SW 1271 (cell line): Measurements from ENCODE around the gene OR2D2.
"Not testable (repeated sequence)": the region's sequence is repeated elsewhere in the genome, so short reads cannot be mapped to it uniquely, and the experiment has no call there.

Source experiments
- DNase-seq, 2 experiments: peaks; one replicate each; lab custom pipeline; 2025; lab: John Stamatoyannopoulos, UW

Gene OR2D2

GRCh38 chr11:6876914-6877313, 15.4 kb downstream of the OR2D2 start:
- no peak for DNase-seq

GRCh38 chr11:6876325-6876724, 16.0 kb downstream of the OR2D2 start, which contains the start of gene OR10A4:
OR10A4 (plus strand) TSS chr11:6876625; CDS start chr11:6876648, 23 bp downstream.
- DNase-seq = no peak

GRCh38 chr11:6875761-6876160, 16.5 kb downstream of the OR2D2 start:
- no peak for DNase-seq

DNA sequence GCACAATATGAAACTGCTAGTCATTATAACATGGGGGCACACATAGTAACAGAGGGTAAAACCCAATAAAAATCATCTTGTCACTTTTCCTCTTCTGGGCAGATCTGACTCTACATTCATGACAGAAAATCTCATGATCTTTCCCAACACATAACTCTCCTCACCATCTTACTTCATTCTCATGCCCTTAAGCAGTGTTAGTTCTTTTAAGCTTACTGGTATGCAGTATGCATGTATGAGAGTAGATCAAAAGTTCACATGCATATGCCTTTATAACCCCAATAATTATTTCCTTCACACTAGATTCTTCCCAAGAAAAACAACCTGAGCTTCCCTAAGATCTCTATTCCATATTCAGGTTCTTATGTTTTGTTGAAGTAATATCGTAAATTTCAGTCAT, 21.0 kb downstream of the OR2D2 start:
- DNase-seq = no peak

- DNase-seq = no peak
These were observed 27.9 kb downstream of the OR2D2 start for GRCh38 chr11:6864438-6864837.

GRCh38 chr11:6862961-6863360, 29.3 kb downstream of the OR2D2 start, which contains the start of gene OR10A2:
OR10A2 (plus strand) TSS chr11:6863057; CDS start chr11:6869755, 6,698 bp downstream.
- no peak for DNase-seq

- DNase-seq = no peak
These were observed 35.4 kb downstream of the OR2D2 start for GRCh38 chr11:6856871-6857270.

- DNase-seq = no peak
These were observed 36.2 kb downstream of the OR2D2 start for GRCh38 chr11:6855971-6856541.

DNA sequence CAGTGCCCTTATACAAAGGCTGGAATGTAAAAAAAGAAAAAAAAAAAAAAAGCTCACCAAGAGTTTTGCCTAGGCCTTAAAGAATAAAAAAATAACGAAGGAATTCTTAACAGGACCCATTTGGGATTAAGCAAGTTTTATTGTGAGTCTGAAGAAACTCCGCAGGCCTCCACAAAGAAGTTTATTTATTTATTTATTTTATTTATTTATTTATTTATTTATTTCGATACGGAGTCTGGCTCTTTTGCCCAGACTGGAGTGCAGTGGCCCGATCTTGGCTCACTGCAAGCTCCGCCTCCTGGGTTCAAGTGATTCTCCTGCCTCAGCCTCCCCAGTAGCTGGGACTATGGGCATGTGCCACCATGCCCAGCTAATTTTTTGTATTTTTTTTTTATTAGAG, 37.5 kb downstream of the OR2D2 start:
- DNase-seq = not testable (repeated sequence)

DNA sequence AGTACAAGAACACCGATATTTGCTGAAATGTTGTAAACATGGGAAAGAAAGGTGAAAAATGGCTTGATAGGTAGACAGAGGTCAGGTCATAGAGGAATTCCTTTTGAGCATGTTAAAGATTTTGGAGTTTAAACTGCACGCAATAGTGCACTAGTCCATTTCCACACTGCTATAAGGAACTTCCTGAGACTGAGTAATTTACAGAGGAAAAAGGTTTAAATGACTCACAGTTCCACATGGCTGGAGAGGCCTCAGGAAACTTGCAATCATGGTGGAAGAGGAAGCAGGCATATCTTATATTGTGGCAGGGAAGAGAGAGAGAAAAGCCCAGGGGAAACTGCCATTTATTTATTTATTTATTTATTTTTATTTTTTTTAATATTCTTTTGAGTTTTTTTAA, 41.8 kb downstream of the OR2D2 start:
- DNase-seq = no peak

GRCh38 chr11:6845383-6845782, 46.9 kb downstream of the OR2D2 start, which contains the start of gene OR10A5:
OR10A5 (plus strand) TSS chr11:6845683; CDS start chr11:6845683, 0 bp downstream.
- no peak for DNase-seq

- DNase-seq = no peak
These were observed 47.9 kb downstream of the OR2D2 start for GRCh38 chr11:6844356-6844755.

- no peak for DNase-seq
These were observed 48.6 kb downstream of the OR2D2 start for GRCh38 chr11:6843670-6844069.

DNA sequence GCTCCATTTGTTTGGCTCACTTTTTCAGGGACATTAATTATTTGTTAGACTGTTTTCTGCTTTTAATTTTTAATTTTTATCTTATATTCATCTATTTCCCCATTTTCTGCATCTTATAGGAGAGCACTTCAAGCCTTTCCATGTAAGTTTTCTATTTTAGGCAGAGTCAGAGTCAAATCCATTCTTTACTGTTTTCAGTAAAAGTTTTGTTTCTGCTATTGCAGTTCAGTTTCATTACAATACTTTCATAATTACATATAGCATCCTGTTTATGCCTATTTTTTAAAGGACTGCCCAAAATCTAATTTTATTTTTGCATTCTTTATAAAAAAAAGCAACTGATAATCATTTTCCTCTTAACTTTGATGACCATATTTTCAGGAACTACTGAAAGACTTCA, 50.6 kb downstream of the OR2D2 start:
- no peak for DNase-seq
